ENCODE data around the gene PPP1R18.
A peak's percentile ranks its signal among the peaks of the same experiment; 100 is the strongest.
"Not testable (repeated sequence)": the region's sequence is repeated elsewhere in the genome, so short reads cannot be mapped to it uniquely, and the experiment has no call there.

The PPP1R18 gene

GRCh38 chr6:30686009-30686907 is at the start of gene PPP1R18:
TSS of gene PPP1R18 (minus strand) at chr6:30686645. CDS start at chr6:30686018, 627 bp downstream.
- peak; percentile 89 to 92 for DNase-seq

GRCh38 chr6:30735668-30736314 is 49.3 kb upstream of the PPP1R18 start:
- peak in 1 of 2 experiments; percentile 49 for DNase-seq

- DNase-seq: no peak
These were observed 45.9 kb upstream of the PPP1R18 start for GRCh38 chr6:30732237-30732943.

- peak; percentile 87 to 92 for DNase-seq
These were observed 44.4 kb upstream of the PPP1R18 start for GRCh38 chr6:30730601-30731435.

GRCh38 chr6:30727920-30728553 is 41.6 kb upstream of the PPP1R18 start:
- no peak for DNase-seq

- DNase-seq: no peak
These were observed 40.3 kb upstream of the PPP1R18 start for GRCh38 chr6:30726506-30727413.

GRCh38 chr6:30725713-30726505 is 39.5 kb upstream of the PPP1R18 start:
- peak; percentile 59 to 63 for DNase-seq

- DNase-seq: no peak
These were observed 38.6 kb upstream of the PPP1R18 start for GRCh38 chr6:30724906-30725667.

GRCh38 chr6:30723843-30724741 is 37.6 kb upstream of the PPP1R18 start:
- not testable (repeated sequence) for DNase-seq

- not testable (repeated sequence) for DNase-seq
These were observed 36.9 kb upstream of the PPP1R18 start for GRCh38 chr6:30723159-30723842.

GRCh38 chr6:30722280-30723112 is 36.1 kb upstream of the PPP1R18 start:
- DNase-seq: peak; percentile 93

GRCh38 chr6:30722025-30722279 is 35.5 kb upstream of the PPP1R18 start:
- peak in 1 of 2 experiments; percentile 54 for DNase-seq

GRCh38 chr6:30721198-30722024 is 35.0 kb upstream of the PPP1R18 start:
- peak; percentile 96 to 97 for DNase-seq

GRCh38 chr6:30720738-30721197 is 34.3 kb upstream of the PPP1R18 start:
- DNase-seq: peak; percentile 82 to 83
